ENCODE data around the gene BBS12.

BBS12 gene

DNA sequence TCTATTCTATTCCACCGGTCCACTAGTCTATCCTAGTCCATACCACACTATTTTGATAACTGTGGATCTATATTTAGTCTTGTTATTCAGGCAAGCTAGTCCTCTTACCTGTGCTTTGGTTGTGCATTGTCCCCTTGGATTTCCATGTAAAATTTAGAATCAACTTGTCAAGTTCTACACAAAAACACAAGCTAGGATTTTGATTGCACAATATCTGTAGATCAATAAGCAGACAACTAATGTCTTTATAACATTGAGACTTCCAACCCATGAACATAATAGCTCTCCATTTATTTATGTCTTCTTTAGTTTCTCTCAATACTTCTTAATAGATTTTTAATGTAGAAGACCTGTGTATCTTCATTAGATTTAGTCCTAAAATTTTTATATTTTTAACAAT is 10.2 kb upstream of the BBS12 start:
- ChIA-PET CTCF (interaction anchor here (1.3 to 1.4 kb wide), 3 partner anchors 9 to 13 kb away, joined by 3 to 6 read pairs (median 3); no protein-coding TSS in a partner anchor), POLR2A (no interaction called here)
- no peak for DNase-seq (ENCODE audit: extremely low spot score)
- TF ChIP-seq, protein P1, sequence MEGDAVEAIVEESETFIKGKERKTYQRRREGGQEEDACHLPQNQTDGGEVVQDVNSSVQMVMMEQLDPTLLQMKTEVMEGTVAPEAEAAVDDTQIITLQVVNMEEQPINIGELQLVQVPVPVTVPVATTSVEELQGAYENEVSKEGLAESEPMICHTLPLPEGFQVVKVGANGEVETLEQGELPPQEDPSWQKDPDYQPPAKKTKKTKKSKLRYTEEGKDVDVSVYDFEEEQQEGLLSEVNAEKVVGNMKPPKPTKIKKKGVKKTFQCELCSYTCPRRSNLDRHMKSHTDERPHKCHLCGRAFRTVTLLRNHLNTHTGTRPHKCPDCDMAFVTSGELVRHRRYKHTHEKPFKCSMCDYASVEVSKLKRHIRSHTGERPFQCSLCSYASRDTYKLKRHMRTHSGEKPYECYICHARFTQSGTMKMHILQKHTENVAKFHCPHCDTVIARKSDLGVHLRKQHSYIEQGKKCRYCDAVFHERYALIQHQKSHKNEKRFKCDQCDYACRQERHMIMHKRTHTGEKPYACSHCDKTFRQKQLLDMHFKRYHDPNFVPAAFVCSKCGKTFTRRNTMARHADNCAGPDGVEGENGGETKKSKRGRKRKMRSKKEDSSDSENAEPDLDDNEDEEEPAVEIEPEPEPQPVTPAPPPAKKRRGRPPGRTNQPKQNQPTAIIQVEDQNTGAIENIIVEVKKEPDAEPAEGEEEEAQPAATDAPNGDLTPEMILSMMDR (IDR thresholded peaks at IDR 0.05; ENCODE audit: control extremely low read depth, extremely low read depth, low read depth, missing control alignments), result no peak

- TF ChIP-seq, protein P1 (IDR thresholded peaks at IDR 0.05; ENCODE audit: control extremely low read depth, extremely low read depth, low read depth, missing control alignments), result no peak
- POLR2A ChIA-PET, result no interaction called here
- no peak for DNase-seq (ENCODE audit: extremely low spot score)
- CTCF ChIA-PET, result interaction anchor here (4.3 kb wide), 1 partner anchor 10 kb away, joined by 36 read pairs; no protein-coding TSS in a partner anchor
These were observed 3.6 kb upstream of the BBS12 start for GRCh38 chr4:122728856-122729255.

DNA sequence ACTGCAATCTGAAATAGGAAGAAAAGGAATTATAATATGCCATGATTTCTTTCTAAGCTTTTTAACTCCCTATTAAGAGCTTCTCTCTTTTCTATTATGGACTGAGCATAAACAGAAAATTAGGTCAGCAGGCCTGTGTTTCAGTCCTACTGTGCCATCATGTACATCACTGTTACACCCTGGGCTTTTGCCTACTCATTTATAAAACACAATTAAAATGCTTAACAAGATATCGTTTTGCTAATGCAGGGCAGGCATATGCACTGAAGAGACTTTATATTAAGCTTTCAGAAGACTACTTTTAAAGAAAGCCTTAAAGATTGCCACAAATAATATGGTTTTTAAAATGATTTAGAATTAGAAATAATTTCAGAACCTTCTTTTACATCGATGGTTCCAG is 828 bp upstream of the BBS12 start:
- POLR2A ChIA-PET, result no interaction called here
- CTCF ChIA-PET, result interaction anchor here (0.9 to 4.3 kb wide), 13 partner anchors 7 to 199 kb away, joined by 3 to 36 read pairs (median 5); no protein-coding TSS in a partner anchor
- DNase-seq (ENCODE audit: extremely low spot score), result no peak
- TF ChIP-seq, protein P1 (IDR thresholded peaks at IDR 0.05; ENCODE audit: control extremely low read depth, extremely low read depth, low read depth, missing control alignments), result no peak

DNA sequence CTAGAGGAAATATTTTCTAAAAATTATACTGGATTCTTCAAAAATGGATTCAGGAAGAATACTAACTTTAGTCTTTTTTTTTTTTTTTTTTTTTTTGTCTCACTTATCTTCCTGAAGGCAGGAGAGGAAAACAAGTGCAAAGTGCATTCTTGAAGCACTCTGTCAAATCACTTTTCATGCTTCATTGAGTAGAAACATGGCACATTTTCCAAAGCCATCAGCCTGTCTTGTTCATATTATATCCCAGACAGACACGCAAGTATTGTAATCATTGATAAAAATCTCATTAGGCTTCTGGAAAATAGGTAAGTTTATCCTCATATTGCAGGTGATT is 1.2 kb downstream of the BBS12 start:
- TF ChIP-seq, protein P1 (IDR thresholded peaks at IDR 0.05; ENCODE audit: control extremely low read depth, extremely low read depth, low read depth, missing control alignments), result no peak
- ChIA-PET POLR2A (no interaction called here), CTCF (interaction anchor here (2.4 to 2.7 kb wide), 2 partner anchors 10 to 24 kb away, joined by 11 to 13 read pairs; no protein-coding TSS in a partner anchor)
- no peak for DNase-seq (ENCODE audit: extremely low spot score)

GRCh38 chr4:122739174-122739573 is 6.7 kb downstream of the BBS12 start:
- TF ChIP-seq, protein P1 (IDR thresholded peaks at IDR 0.05; ENCODE audit: control extremely low read depth, extremely low read depth, low read depth, missing control alignments), result no peak
- CTCF ChIA-PET, result interaction anchor here (0.9 to 1.0 kb wide), 2 partner anchors 8 to 19 kb away, joined by 3 to 4 read pairs; no protein-coding TSS in a partner anchor
- POLR2A ChIA-PET, result no interaction called here
- no peak for DNase-seq (ENCODE audit: extremely low spot score)

- TF ChIP-seq, protein P1 (IDR thresholded peaks at IDR 0.05; ENCODE audit: control extremely low read depth, extremely low read depth, low read depth, missing control alignments), result no peak
- ChIA-PET CTCF (interaction anchor here (1.3 to 5.4 kb wide), 3 partner anchors 10 to 26 kb away, joined by 4 to 38 read pairs (median 11); partner anchors contain the start of gene BBS12), POLR2A (no interaction called here)
- DNase-seq (ENCODE audit: extremely low spot score), result no peak
These were observed 10.7 kb downstream of the BBS12 start for GRCh38 chr4:122742933-122743829.

All from GM10248 (cell line).